Activated CD4-positive, alpha-beta T cell treated with anti-CD3 and anti-CD28 coated beads, Interleukin-2, amount 10 ng/mL, durations not matched to agents 7 days and 5 days (primary cell): ENCODE measurements around the gene TRPM1. TPM values are rescaled to one million over a fixed set of nuclear protein-coding genes. Genes with fewer than 3 reads are reported as not detected.

Experiments used
- CTCF ChIA-PET: fragments of 350-600 bp; sonication (Branson Sonifier 250); formaldehyde crosslinking; loops from one replicate; lab custom pipeline; 2021; ENCODE audit warnings: antibody characterized with exemption; lab: Charles Lee
- POLR2A ChIA-PET: fragments of 350-600 bp; sonication (Branson Sonifier 250); formaldehyde crosslinking; loops from one replicate; lab custom pipeline; 2021; ENCODE audit warnings: antibody characterized with exemption; lab: Charles Lee
- DNase-seq: peaks from one replicate; pipeline ENCODE4 v3.0.0-alpha.2; 2020
- H3K27ac Mint-ChIP-seq: one replicate; pipeline ENCODE4 v1.8.0; 2021; ENCODE audit warnings: mild to moderate bottlenecking, moderate library complexity, mixed read lengths
- H3K27me3 Mint-ChIP-seq: one replicate; pipeline ENCODE4 v1.8.0; 2021; ENCODE audit warnings: mixed read lengths
- H3K36me3 Mint-ChIP-seq: one replicate; pipeline ENCODE4 v1.8.0; 2021; ENCODE audit warnings: low read depth, mixed read lengths
- H3K4me1 Mint-ChIP-seq: one replicate; pipeline ENCODE4 v1.8.0; 2021; ENCODE audit warnings: mixed read lengths
- H3K4me3 Mint-ChIP-seq: one replicate; pipeline ENCODE4 v1.8.0; 2021; ENCODE audit warnings: mild to moderate bottlenecking, moderate library complexity, mixed read lengths
- H3K9me3 Mint-ChIP-seq: one replicate; pipeline ENCODE4 v1.8.0; 2021; ENCODE audit warnings: mixed read lengths
- total RNA-seq, 2 experiments: library from RNA; stranded (reverse); gene quantifications; one replicate each; pipeline ENCODE4 v1.2.3, GENCODE V29; 2021

TRPM1 gene
- total RNA-seq, 2 experiments from 2014 or later: not detected

- Mint-ChIP-seq H3K9me3 (no peaks in the 10 kb centered on the region), H3K4me1 (peaks cover 4% of the 10 kb centered on the region), H3K4me3 (no peak overlapping the region), H3K36me3 (no peaks in the 10 kb centered on the region), H3K27ac (no peak overlapping the region), H3K27me3 (peaks cover 25% of the 10 kb centered on the region)
- ChIA-PET POLR2A (no interaction called here), CTCF (no interaction called here)
- no peak for DNase-seq
These were observed 24.3 kb downstream of the TRPM1 start for GRCh38 chr15:31077181-31077580.

GRCh38 chr15:31074321-31074720 is 27.2 kb downstream of the TRPM1 start:
- DNase-seq: no peak
- Mint-ChIP-seq H3K27me3 (peaks cover 21% of the 10 kb centered on the region), H3K27ac (no peak overlapping the region), H3K9me3 (no peaks in the 10 kb centered on the region), H3K36me3 (no peaks in the 10 kb centered on the region), H3K4me3 (no peak overlapping the region), H3K4me1 (peaks cover 2% of the 10 kb centered on the region)
- POLR2A ChIA-PET: interaction anchor here (0.6 kb wide), 1 partner anchor 44 kb away, joined by 4 read pairs; no protein-coding TSS in a partner anchor
- CTCF ChIA-PET: no interaction called here

GRCh38 chr15:31070867-31071266 is 30.7 kb downstream of the TRPM1 start:
- Mint-ChIP-seq H3K9me3 (no peaks in the 10 kb centered on the region), H3K27ac (no peak overlapping the region), H3K27me3 (peaks cover 20% of the 10 kb centered on the region), H3K4me3 (no peak overlapping the region), H3K4me1 (no peaks in the 10 kb centered on the region), H3K36me3 (no peaks in the 10 kb centered on the region)
- CTCF ChIA-PET: no interaction called here
- no peak for DNase-seq
- POLR2A ChIA-PET: no interaction called here

GRCh38 chr15:31069360-31070000 is 32.0 kb downstream of the TRPM1 start:
- no peak for DNase-seq
- Mint-ChIP-seq H3K4me1 (no peaks in the 10 kb centered on the region), H3K9me3 (no peaks in the 10 kb centered on the region), H3K27ac (no peak overlapping the region), H3K36me3 (no peaks in the 10 kb centered on the region), H3K4me3 (no peak overlapping the region), H3K27me3 (peaks cover 12% of the 10 kb centered on the region)
- ChIA-PET CTCF (interaction anchor here (1.1 kb wide), 1 partner anchor 38 kb away, joined by 4 read pairs; no protein-coding TSS in a partner anchor), POLR2A (no interaction called here)

- no peaks in the 10 kb centered on the region for H3K9me3 Mint-ChIP-seq
- no peak overlapping the region for H3K4me3 Mint-ChIP-seq
- POLR2A ChIA-PET: no interaction called here
- no peak overlapping the region for H3K27ac Mint-ChIP-seq
- DNase-seq: no peak
- H3K36me3 Mint-ChIP-seq: no peaks in the 10 kb centered on the region
- CTCF ChIA-PET: no interaction called here
- peaks cover 4% of the 10 kb centered on the region for H3K27me3 Mint-ChIP-seq
- H3K4me1 Mint-ChIP-seq: no peaks in the 10 kb centered on the region
These were observed 33.5 kb downstream of the TRPM1 start for GRCh38 chr15:31067890-31068603.

- H3K4me3 Mint-ChIP-seq: no peak overlapping the region
- no peaks in the 10 kb centered on the region for H3K36me3 Mint-ChIP-seq
- ChIA-PET CTCF (no interaction called here), POLR2A (no interaction called here)
- no peaks in the 10 kb centered on the region for H3K4me1 Mint-ChIP-seq
- H3K9me3 Mint-ChIP-seq: no peaks in the 10 kb centered on the region
- no peak overlapping the region for H3K27ac Mint-ChIP-seq
- DNase-seq: no peak
- peaks cover 2% of the 10 kb centered on the region for H3K27me3 Mint-ChIP-seq
These were observed 35.7 kb downstream of the TRPM1 start for GRCh38 chr15:31065824-31066223.

GRCh38 chr15:31062911-31063310 is 38.6 kb downstream of the TRPM1 start:
- no peak overlapping the region for H3K27ac Mint-ChIP-seq
- H3K27me3 Mint-ChIP-seq: peaks cover 9% of the 10 kb centered on the region
- no peak overlapping the region for H3K4me3 Mint-ChIP-seq
- POLR2A ChIA-PET: no interaction called here
- CTCF ChIA-PET: no interaction called here
- no peaks in the 10 kb centered on the region for H3K9me3 Mint-ChIP-seq
- H3K36me3 Mint-ChIP-seq: no peaks in the 10 kb centered on the region
- no peak for DNase-seq
- H3K4me1 Mint-ChIP-seq: no peaks in the 10 kb centered on the region

GRCh38 chr15:31062310-31062847 is 39.1 kb downstream of the TRPM1 start:
- ChIA-PET POLR2A (no interaction called here), CTCF (no interaction called here)
- Mint-ChIP-seq H3K27ac (no peak overlapping the region), H3K36me3 (no peaks in the 10 kb centered on the region), H3K4me1 (no peaks in the 10 kb centered on the region), H3K27me3 (peaks cover 9% of the 10 kb centered on the region), H3K9me3 (no peaks in the 10 kb centered on the region), H3K4me3 (no peak overlapping the region)
- DNase-seq: no peak

- Mint-ChIP-seq H3K4me3 (no peak overlapping the region), H3K9me3 (no peaks in the 10 kb centered on the region)
- no peak for DNase-seq
These were observed 40.9 kb downstream of the TRPM1 start for GRCh38 chr15:31060429-31061140.

GRCh38 chr15:31058236-31058962 is 43.1 kb downstream of the TRPM1 start:
- no peak overlapping the region for H3K4me3 Mint-ChIP-seq
- H3K9me3 Mint-ChIP-seq: no peaks in the 10 kb centered on the region
- no peaks in the 10 kb centered on the region for H3K36me3 Mint-ChIP-seq
- ChIA-PET CTCF (no interaction called here), POLR2A (no interaction called here)
- H3K27ac Mint-ChIP-seq: no peak overlapping the region
- no peak for DNase-seq
- peaks cover 16% of the 10 kb centered on the region for H3K27me3 Mint-ChIP-seq
- no peaks in the 10 kb centered on the region for H3K4me1 Mint-ChIP-seq

More at GRCh38 chr15:31060429-31061140, 40.9 kb downstream of the TRPM1 start:
- Mint-ChIP-seq H3K4me1 (no peaks in the 10 kb centered on the region), H3K36me3 (no peaks in the 10 kb centered on the region), H3K27ac (no peak overlapping the region), H3K27me3 (peaks cover 13% of the 10 kb centered on the region)
- ChIA-PET POLR2A (no interaction called here), CTCF (no interaction called here)

- ChIA-PET CTCF (interaction anchor here (0.6 kb wide), 1 partner anchor 75 kb away, joined by 3 read pairs; no protein-coding TSS in a partner anchor), POLR2A (no interaction called here)
- no peak overlapping the region for H3K27ac Mint-ChIP-seq
- H3K9me3 Mint-ChIP-seq: no peaks in the 10 kb centered on the region
- no peaks in the 10 kb centered on the region for H3K36me3 Mint-ChIP-seq
- DNase-seq: no peak
- peaks cover 5% of the 10 kb centered on the region for H3K4me1 Mint-ChIP-seq
- peaks cover 5% of the 10 kb centered on the region for H3K27me3 Mint-ChIP-seq
- H3K4me3 Mint-ChIP-seq: no peak overlapping the region
These were observed 49.9 kb downstream of the TRPM1 start for GRCh38 chr15:31051496-31052080.

GRCh38 chr15:31050953-31051352 is 50.6 kb downstream of the TRPM1 start:
- no peak for DNase-seq
- CTCF ChIA-PET: interaction anchor here (0.6 kb wide), 1 partner anchor 76 kb away, joined by 3 read pairs; no protein-coding TSS in a partner anchor

More at GRCh38 chr15:31050953-31051352, 50.6 kb downstream of the TRPM1 start:
- H3K4me3 Mint-ChIP-seq: no peak overlapping the region
- peaks cover 5% of the 10 kb centered on the region for H3K4me1 Mint-ChIP-seq
- no peaks in the 10 kb centered on the region for H3K9me3 Mint-ChIP-seq
- POLR2A ChIA-PET: no interaction called here
- H3K27me3 Mint-ChIP-seq: peaks cover 8% of the 10 kb centered on the region
- no peaks in the 10 kb centered on the region for H3K36me3 Mint-ChIP-seq
- H3K27ac Mint-ChIP-seq: no peak overlapping the region
